ENCODE results near the gene FKBP4. TPM values are rescaled to one million over a fixed set of nuclear protein-coding genes. Genes with fewer than 3 reads are reported as not detected.

FKBP4 gene
- total RNA-seq, 2 donors from 2014 or later: 139 to 253 TPM

DNA sequence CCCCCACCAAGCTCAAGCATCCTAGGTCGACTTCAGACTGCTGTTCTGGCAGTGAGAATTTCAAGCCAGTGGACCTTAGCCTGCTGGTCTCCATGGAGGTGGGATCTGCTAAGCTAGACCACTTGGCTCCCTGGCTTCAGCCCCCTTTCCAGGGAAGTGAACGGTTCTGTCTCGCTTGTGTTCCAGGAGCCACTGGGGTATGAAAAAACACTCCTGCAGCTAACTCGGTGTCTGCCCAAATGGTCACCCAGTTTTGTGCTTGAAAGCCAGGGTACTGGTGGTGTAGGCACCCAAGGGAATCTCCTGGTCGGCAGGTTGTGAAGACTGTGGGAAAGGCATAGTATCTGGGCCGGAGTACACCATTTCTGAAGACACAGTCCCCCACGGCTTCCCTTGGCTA lies 44.6 kb upstream of the FKBP4 start:
- Histone ChIP-seq H3K9me3 (ENCODE audit: control insufficient read depth, low read length) (no peaks in the 10 kb centered on the region), H3K27ac (ENCODE audit: low read depth, low read length) (no peak overlapping the region), H3K9ac (ENCODE audit: extremely low read depth, low read length, poor library complexity, severe bottlenecking) (no peak overlapping the region), H3K27me3 (ENCODE audit: control insufficient read depth, insufficient read depth, low read length, poor library complexity, severe bottlenecking) (peaks cover 37% of the 10 kb centered on the region), H3K36me3 (ENCODE audit: control insufficient read depth, insufficient read depth, low read length) (no peaks in the 10 kb centered on the region), H3K4me1 (ENCODE audit: control insufficient read depth, insufficient read depth, low read length) (no peaks in the 10 kb centered on the region), H3K4me3 (ENCODE audit: low read length) (no peak overlapping the region)
- TF ChIP-seq CTCF (conservative IDR thresholded peaks at IDR 0.05): no peak
- no peaks in the 10 kb centered on the region for H3K36me3 Mint-ChIP-seq (ENCODE audit: low read depth)
- peaks cover 13% of the 10 kb centered on the region for H3K4me1 Mint-ChIP-seq
- DNase-seq: no peak
- WGBS, 2 experiments (ENCODE audit: insufficient coverage in 1 of 2, insufficient read length in 1 of 2): 67% methylated on average over 6 to 7 of the region's 7 CpGs
- peaks cover 73% of the 10 kb centered on the region for H3K27me3 Mint-ChIP-seq (ENCODE audit: insufficient read depth)
- no peak overlapping the region for H3K4me3 Mint-ChIP-seq
- no peaks in the 10 kb centered on the region for H3K9me3 Mint-ChIP-seq
- H3K27ac Mint-ChIP-seq: no peak overlapping the region

DNA sequence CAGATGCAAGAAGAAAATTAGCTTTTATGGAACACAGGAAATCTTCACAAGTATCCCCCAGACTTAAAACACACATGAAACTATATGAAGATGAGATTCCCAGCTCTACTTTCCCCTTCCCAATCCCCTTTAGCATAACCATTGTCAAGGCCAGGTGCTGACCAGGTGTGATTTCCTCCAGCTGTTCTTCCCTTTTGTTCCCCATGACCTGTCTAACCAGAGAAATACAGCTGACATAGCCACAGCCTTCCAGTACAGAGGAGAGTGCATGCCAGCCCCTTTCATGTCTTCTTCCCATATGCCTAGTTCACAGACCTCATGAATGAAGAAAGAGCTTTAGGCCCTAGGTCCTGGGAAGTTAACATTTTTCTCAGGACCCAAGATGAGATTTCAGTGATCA lies 43.5 kb upstream of the FKBP4 start:
- DNase-seq: no peak
- H3K4me1 Mint-ChIP-seq: peaks cover 13% of the 10 kb centered on the region
- Histone ChIP-seq H3K4me3 (ENCODE audit: low read length) (no peak overlapping the region), H3K36me3 (ENCODE audit: control insufficient read depth, insufficient read depth, low read length) (no peaks in the 10 kb centered on the region), H3K9ac (ENCODE audit: extremely low read depth, low read length, poor library complexity, severe bottlenecking) (no peak overlapping the region), H3K27ac (ENCODE audit: low read depth, low read length) (no peak overlapping the region), H3K9me3 (ENCODE audit: control insufficient read depth, low read length) (no peaks in the 10 kb centered on the region), H3K27me3 (ENCODE audit: control insufficient read depth, insufficient read depth, low read length, poor library complexity, severe bottlenecking) (peaks cover 43% of the 10 kb centered on the region), H3K4me1 (ENCODE audit: control insufficient read depth, insufficient read depth, low read length) (no peaks in the 10 kb centered on the region)
- H3K9me3 Mint-ChIP-seq: no peaks in the 10 kb centered on the region
- H3K36me3 Mint-ChIP-seq (ENCODE audit: low read depth): no peaks in the 10 kb centered on the region
- no peak for TF ChIP-seq CTCF (conservative IDR thresholded peaks at IDR 0.05)
- peaks cover 70% of the 10 kb centered on the region for H3K27me3 Mint-ChIP-seq (ENCODE audit: insufficient read depth)
- H3K27ac Mint-ChIP-seq: no peak overlapping the region
- no peak overlapping the region for H3K4me3 Mint-ChIP-seq

DNA sequence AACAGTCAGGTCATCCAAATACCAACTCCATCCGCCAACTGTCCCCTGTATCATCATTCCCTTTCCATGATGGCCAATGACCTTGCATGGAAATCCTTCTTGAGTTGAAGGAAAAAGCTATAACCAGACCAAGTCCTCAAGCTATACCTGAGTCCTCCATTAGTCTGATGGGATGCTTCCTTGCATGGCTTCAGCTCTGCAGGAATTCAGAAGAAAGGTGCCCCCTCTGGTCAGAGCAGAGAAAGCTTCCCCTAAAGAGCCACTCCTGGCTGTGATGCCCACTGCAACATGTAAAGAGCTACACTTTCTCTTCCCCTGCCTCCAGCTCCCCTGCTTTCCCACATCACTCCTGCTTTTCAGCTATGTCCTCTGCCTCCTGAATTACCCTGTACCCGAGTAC lies 43.1 kb upstream of the FKBP4 start:
- H3K9me3 ChIP-seq (ENCODE audit: control insufficient read depth, low read length): no peaks in the 10 kb centered on the region
- H3K9ac ChIP-seq (ENCODE audit: extremely low read depth, low read length, poor library complexity, severe bottlenecking): no peak overlapping the region
- H3K27me3 Mint-ChIP-seq (ENCODE audit: insufficient read depth): peaks cover 65% of the 10 kb centered on the region
- WGBS, 2 experiments (ENCODE audit: insufficient coverage in 1 of 2, insufficient read length in 1 of 2): 58 to 60% methylated on average over 2 of the region's 2 CpGs
- no peak overlapping the region for H3K4me3 ChIP-seq (ENCODE audit: low read length)
- no peaks in the 10 kb centered on the region for H3K36me3 ChIP-seq (ENCODE audit: control insufficient read depth, insufficient read depth, low read length)
- no peaks in the 10 kb centered on the region for H3K4me1 ChIP-seq (ENCODE audit: control insufficient read depth, insufficient read depth, low read length)
- H3K27me3 ChIP-seq (ENCODE audit: control insufficient read depth, insufficient read depth, low read length, poor library complexity, severe bottlenecking): peaks cover 43% of the 10 kb centered on the region
- peak; percentile 75 for TF ChIP-seq CTCF (conservative IDR thresholded peaks at IDR 0.05)
- DNase-seq: peak; percentile 82
- no peak overlapping the region for H3K27ac ChIP-seq (ENCODE audit: low read depth, low read length)
- peaks cover 13% of the 10 kb centered on the region for H3K4me1 Mint-ChIP-seq
- H3K9me3 Mint-ChIP-seq: no peaks in the 10 kb centered on the region
- H3K36me3 Mint-ChIP-seq (ENCODE audit: low read depth): no peaks in the 10 kb centered on the region
- no peak overlapping the region for H3K4me3 Mint-ChIP-seq
- H3K27ac Mint-ChIP-seq: no peak overlapping the region

Data from endodermal cell (in vitro differentiated cells).